B cell (primary cell): ENCODE results near the gene DUSP16. TPM values are rescaled to one million over a fixed set of nuclear protein-coding genes. Genes with fewer than 3 reads are reported as not detected.
A peak's percentile ranks its signal among the peaks of the same experiment; 100 is the strongest.
"Not testable (repeated sequence)": the region's sequence is repeated elsewhere in the genome, so short reads cannot be mapped to it uniquely, and the experiment has no call there.

Experiments
- ATAC-seq: fragments of 200-7000 bp; cut with Tn5 transposase; one replicate; pipeline ENCODE4 v1.10.0; 2021; ENCODE audit warnings: low read depth, mild to moderate bottlenecking, moderate number of reproducible peaks, moderate library complexity
- CTCF ChIA-PET: fragments of 350-600 bp; sonication (Branson Sonifier 250); formaldehyde crosslinking; loops from one replicate; lab custom pipeline; 2021; ENCODE audit warnings: antibody characterized with exemption, inconsistent platforms; lab: Charles Lee
- POLR2A ChIA-PET: fragments of 350-600 bp; sonication (Branson Sonifier 250); formaldehyde crosslinking; loops from one replicate; lab custom pipeline; 2021; ENCODE audit warnings: antibody characterized with exemption; lab: Charles Lee
- DNase-seq: peaks from one replicate; pipeline ENCODE4 v3.0.0; 2013
- H2AFZ ChIP-seq: 2 replicates; pipeline ENCODE4 v1.6.1; 2012; ENCODE audit warnings: mild to moderate bottlenecking, low read depth, low read length; ENCODE audit not compliant: insufficient read depth, poor library complexity, severe bottlenecking
- H3K27ac ChIP-seq, 2 donors: 1 replicate in 1 of 2; 2 replicates in 1 of 2; pipeline ENCODE4 v1.5.1; 2012 to 2013; ENCODE audit warnings: low read length in 2 of 2, mild to moderate bottlenecking in 2 of 2, moderate library complexity in 1 of 2
- H3K27me3 ChIP-seq, 4 experiments: fragments of 200-600 bp in 1 of 4; sonication (generic) in 1 of 4; replicated peaks in 1 of 4; 1 replicate in 2 of 4; 2 replicates in 2 of 4; pipeline versions ENCODE4 v1.6.1 to v1.7.0; 2013 to 2016; ENCODE audit warnings: low read length in 3 of 4, mild to moderate bottlenecking in 2 of 4, mixed read lengths in 1 of 4, moderate library complexity in 1 of 4; ENCODE audit not compliant: insufficient read depth in 4 of 4, control insufficient read depth in 3 of 4; ENCODE audit errors: control extremely low read depth in 1 of 4
- H3K36me3 ChIP-seq, 2 experiments: replicated peaks in 1 of 2; 1 replicate in 1 of 2; 2 replicates in 1 of 2; pipeline versions ENCODE4 v1.6.1 to v1.7.1; 2013; ENCODE audit warnings: low read length in 1 of 2; ENCODE audit not compliant: insufficient read depth in 2 of 2, control insufficient read depth in 1 of 2; ENCODE audit errors: control extremely low read depth in 1 of 2, extremely low read depth in 1 of 2
- H3K4me1 ChIP-seq, 2 donors: fragments of 200-600 bp in 1 of 2; sonication (generic) in 1 of 2; 1 replicate in 1 of 2; 2 replicates in 1 of 2; pipeline versions ENCODE4 v1.5.1 to v1.6.1; 2013 to 2017; ENCODE audit warnings: low read length in 2 of 2; ENCODE audit not compliant: control insufficient read depth in 2 of 2, insufficient read depth in 2 of 2
- H3K4me2 ChIP-seq: replicated peaks from 2 replicates; pipeline ENCODE3; 2012; ENCODE audit warnings: mild to moderate bottlenecking, low read depth, low read length; ENCODE audit not compliant: poor library complexity, severe bottlenecking
- H3K4me3 ChIP-seq, 5 experiments: fragments of 200-600 bp in 1 of 5; sonication (generic) in 1 of 5; 1 replicate in 3 of 5; 2 replicates in 2 of 5; pipeline versions ENCODE4 v1.5.1 to v1.7.0; 2011 to 2016; ENCODE audit warnings: low read length in 4 of 5, mild to moderate bottlenecking in 4 of 5, low read depth in 2 of 5, control low read depth in 1 of 5, moderate library complexity in 1 of 5; ENCODE audit not compliant: insufficient read depth in 1 of 5; ENCODE audit errors: control extremely low read depth in 1 of 5, extremely low read depth in 1 of 5
- H3K79me2 ChIP-seq: fragments of 200-600 bp; sonication (generic); one replicate; pipeline ENCODE4 v1.6.0; 2016; ENCODE audit warnings: low read length; ENCODE audit not compliant: control insufficient read depth, insufficient read depth
- H3K9ac ChIP-seq: fragments of 200-600 bp; sonication (generic); 2 replicates; pipeline ENCODE4 v1.6.1; 2017; ENCODE audit warnings: mild to moderate bottlenecking, low read length, moderate library complexity
- H3K9me3 ChIP-seq, 3 donors: one replicate each; pipeline versions ENCODE4 v1.6.1 to v1.7.1; 2013; ENCODE audit warnings: low read length in 2 of 3; ENCODE audit not compliant: control insufficient read depth in 2 of 3, insufficient read depth in 1 of 3; ENCODE audit errors: control extremely low read depth in 1 of 3
- H4K20me1 ChIP-seq: 2 replicates; pipeline ENCODE4 v1.6.0; 2012; ENCODE audit warnings: mild to moderate bottlenecking, low read length; ENCODE audit not compliant: insufficient read depth, control insufficient read depth, poor library complexity, severe bottlenecking
- H3K27ac Mint-ChIP-seq: one replicate; pipeline ENCODE4 v1.8.0; 2021; ENCODE audit warnings: mixed read lengths
- H3K27me3 Mint-ChIP-seq: one replicate; pipeline ENCODE4 v1.8.0; 2021; ENCODE audit warnings: mixed read lengths
- H3K4me1 Mint-ChIP-seq: one replicate; pipeline ENCODE4 v1.8.0; 2021; ENCODE audit warnings: mixed read lengths
- H3K4me3 Mint-ChIP-seq: one replicate; pipeline ENCODE4 v1.8.0; 2021; ENCODE audit warnings: mixed read lengths
- H3K9me3 Mint-ChIP-seq: one replicate; pipeline ENCODE4 v1.8.0; 2022; ENCODE audit warnings: mixed read lengths; ENCODE audit not compliant: insufficient read depth
- EZH2 ChIP-seq: IDR thresholded peaks from 2 replicates; pipeline ENCODE4 v1.6.1; 2012; ENCODE audit warnings: borderline replicate concordance, low read depth, mild to moderate bottlenecking, moderate library complexity, low read length; ENCODE audit not compliant: insufficient read depth, poor library complexity, severe bottlenecking
- WGBS: methylation state at CpG from one replicate; pipeline ENCODE4 v1.1.5; 2013; ENCODE audit warnings: missing lambda C conversion rate; ENCODE audit not compliant: insufficient coverage; 5-methylcytosine and 5-hydroxymethylcytosine counted together
- intact Hi-C: fragments of 100-400 bp; cut with micrococcal nuclease; formaldehyde crosslinking; loops from one replicate; pipeline ENCODE4 v1.10.0; 2022
- polyA plus RNA-seq: library from polyadenylated mRNA; depleted of rRNA; stranded (reverse); fragments of >200 nt; gene quantifications from 2 replicates; pipeline ENCODE4 v1.2.3, GENCODE V29; 2012
- total RNA-seq, 2 donors: library from RNA; stranded (reverse); fragments of 120-200 nt in 1 of 2; gene quantifications; 1 replicate in 1 of 2; 2 replicates in 1 of 2; pipeline versions ENCODE4 v1.2.3 to v1.2.4, GENCODE V29; 2013 to 2022
- TF ChIP-seq, protein P1 (sequence below): fragments of 200-600 bp; IDR thresholded peaks from one replicate; pipeline ENCODE4 v1.8.0; 2022; ENCODE audit warnings: antibody characterized with exemption, mild to moderate bottlenecking

DUSP16 gene
- total and polyA plus RNA-seq, 2 donors (not counting 1 experiment from before 2014, with no cell fraction given) = 0.37 to 5.6 TPM

DNA sequence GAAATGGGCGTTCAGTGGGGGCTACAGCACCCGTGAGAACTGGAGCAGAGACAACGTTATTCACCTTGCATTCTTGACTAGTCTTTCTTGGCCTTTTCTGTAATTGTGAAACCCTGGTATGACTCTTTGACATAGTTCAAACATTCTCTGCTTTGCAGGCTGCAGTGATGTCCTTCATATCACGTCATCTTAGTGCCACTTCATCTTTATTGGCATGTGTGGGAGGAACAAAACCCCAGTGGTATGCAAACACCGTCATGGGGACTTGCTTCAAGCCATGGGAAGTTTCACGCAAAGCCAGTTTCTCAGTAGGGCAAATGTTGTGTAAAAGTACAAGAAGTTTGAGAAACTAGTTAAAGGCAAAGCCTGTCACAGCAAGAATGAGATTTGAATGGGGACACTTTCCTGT is 20.2 kb upstream of the DUSP16 start:
- Histone ChIP-seq H3K27me3 (no peaks in the 10 kb centered on the region), H3K4me1 (peaks cover 0 to 9% of the 10 kb centered on the region in 2 donors), H4K20me1 (no peaks in the 10 kb centered on the region), H3K79me2 (no peaks in the 10 kb centered on the region), H3K4me2 (no peak overlapping the region), H2AFZ (peak overlapping the region; percentile 3), H3K4me3 (no peak overlapping the region), H3K9ac (no peak overlapping the region), H3K27ac (no peak overlapping the region), H3K9me3 (peaks cover 0 to 4% (median 4%) of the 10 kb centered on the region in 3 donors), H3K36me3 (no peaks in the 10 kb centered on the region)
- ChIA-PET CTCF (no interaction called here), POLR2A (no interaction called here)
- DNase-seq (peak; percentile 41), ATAC-seq (peak; percentile 39)
- Mint-ChIP-seq H3K27ac (no peak overlapping the region), H3K9me3 (peaks cover 2% of the 10 kb centered on the region), H3K4me1 (peaks cover 16% of the 10 kb centered on the region), H3K4me3 (no peak overlapping the region), H3K27me3 (peaks cover 7% of the 10 kb centered on the region)
- intact Hi-C loops = no loop called here
- no peak for TF ChIP-seq EZH2
- TF ChIP-seq, protein P1, sequence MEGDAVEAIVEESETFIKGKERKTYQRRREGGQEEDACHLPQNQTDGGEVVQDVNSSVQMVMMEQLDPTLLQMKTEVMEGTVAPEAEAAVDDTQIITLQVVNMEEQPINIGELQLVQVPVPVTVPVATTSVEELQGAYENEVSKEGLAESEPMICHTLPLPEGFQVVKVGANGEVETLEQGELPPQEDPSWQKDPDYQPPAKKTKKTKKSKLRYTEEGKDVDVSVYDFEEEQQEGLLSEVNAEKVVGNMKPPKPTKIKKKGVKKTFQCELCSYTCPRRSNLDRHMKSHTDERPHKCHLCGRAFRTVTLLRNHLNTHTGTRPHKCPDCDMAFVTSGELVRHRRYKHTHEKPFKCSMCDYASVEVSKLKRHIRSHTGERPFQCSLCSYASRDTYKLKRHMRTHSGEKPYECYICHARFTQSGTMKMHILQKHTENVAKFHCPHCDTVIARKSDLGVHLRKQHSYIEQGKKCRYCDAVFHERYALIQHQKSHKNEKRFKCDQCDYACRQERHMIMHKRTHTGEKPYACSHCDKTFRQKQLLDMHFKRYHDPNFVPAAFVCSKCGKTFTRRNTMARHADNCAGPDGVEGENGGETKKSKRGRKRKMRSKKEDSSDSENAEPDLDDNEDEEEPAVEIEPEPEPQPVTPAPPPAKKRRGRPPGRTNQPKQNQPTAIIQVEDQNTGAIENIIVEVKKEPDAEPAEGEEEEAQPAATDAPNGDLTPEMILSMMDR = no peak
- WGBS = 72% methylated on average over 4 of the region's 6 CpGs

DNA sequence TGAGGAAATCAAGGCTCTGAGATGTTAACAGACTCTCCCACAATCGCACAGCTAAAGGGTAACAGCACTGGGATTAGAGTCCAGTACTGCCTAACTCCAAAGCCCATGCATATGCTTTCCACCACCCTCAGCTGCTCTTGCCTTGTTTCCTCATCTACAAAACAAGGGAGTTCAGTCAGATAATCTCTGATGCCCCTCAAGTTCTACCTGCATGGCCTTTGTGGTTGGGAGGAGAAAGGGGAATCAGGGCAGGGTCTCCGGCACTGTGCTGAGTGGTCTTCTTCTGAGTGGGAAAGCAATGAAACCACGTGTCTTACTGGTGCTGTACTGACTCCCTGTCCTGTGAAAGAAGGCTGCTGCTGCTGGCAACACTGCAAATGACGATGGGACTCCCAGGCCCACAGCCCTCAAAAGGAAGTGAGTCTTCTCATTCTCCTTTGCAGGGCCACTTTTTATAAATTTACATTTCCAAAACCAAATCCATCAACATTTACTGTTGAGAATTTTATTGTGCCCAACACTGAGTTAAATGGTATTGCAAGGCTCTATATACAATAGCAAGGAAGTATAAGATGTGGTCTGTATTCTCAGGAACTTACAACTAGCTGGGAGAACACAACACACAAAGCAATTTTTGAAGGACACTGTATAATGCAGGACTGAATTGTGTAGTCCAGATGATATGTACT is 19.7 kb upstream of the DUSP16 start:
- Histone ChIP-seq H3K4me2 (no peak overlapping the region), H3K4me3 (no peak overlapping the region), H3K9ac (no peak overlapping the region), H3K9me3 (peaks cover 0 to 4% (median 4%) of the 10 kb centered on the region in 3 donors), H4K20me1 (no peaks in the 10 kb centered on the region), H3K27me3 (no peaks in the 10 kb centered on the region), H3K27ac (no peak overlapping the region), H2AFZ (peak overlapping the region; percentile 3), H3K4me1 (peaks cover 0 to 9% of the 10 kb centered on the region in 2 donors), H3K79me2 (no peaks in the 10 kb centered on the region), H3K36me3 (no peaks in the 10 kb centered on the region)
- H3K4me3 Mint-ChIP-seq = no peak overlapping the region
- H3K9me3 Mint-ChIP-seq = peaks cover 2% of the 10 kb centered on the region
- TF ChIP-seq, protein P1 = no peak
- no peak for TF ChIP-seq EZH2
- H3K4me1 Mint-ChIP-seq = peaks cover 16% of the 10 kb centered on the region
- DNase-seq (no peak), ATAC-seq (no peak)
- CTCF ChIA-PET = interaction anchor here (1.0 kb wide), 1 partner anchor 205 kb away, joined by 3 read pairs; no protein-coding TSS in a partner anchor
- POLR2A ChIA-PET = no interaction called here
- intact Hi-C loops = no loop called here
- H3K27ac Mint-ChIP-seq = peak overlapping the region; percentile 28
- H3K27me3 Mint-ChIP-seq = peaks cover 6% of the 10 kb centered on the region
- 83% methylated on average over 1 of the region's 4 CpGs for WGBS

DNA sequence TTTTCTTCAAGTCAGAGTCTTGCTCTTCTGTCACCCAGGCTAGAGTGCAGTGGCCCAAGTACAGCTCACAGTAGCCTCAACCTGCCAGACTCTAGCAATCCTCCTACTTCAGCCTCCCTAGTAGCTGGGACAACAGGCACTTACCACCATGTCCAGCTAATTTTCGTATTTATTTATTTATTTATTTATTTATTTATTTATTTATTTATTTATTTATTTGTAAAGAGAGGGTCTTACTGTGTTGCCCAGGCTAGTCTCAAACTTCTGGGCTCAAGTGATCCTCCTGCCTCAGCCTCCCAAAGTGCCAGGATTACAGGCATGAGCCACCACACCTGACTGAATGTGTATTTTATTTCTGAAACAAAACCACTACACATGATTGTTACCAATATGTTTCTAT is 18.1 kb upstream of the DUSP16 start:
- H3K27me3 Mint-ChIP-seq, H3K4me3 Mint-ChIP-seq, H3K4me3 ChIP-seq, H3K9ac ChIP-seq, H3K9me3 Mint-ChIP-seq, H3K4me1 ChIP-seq, H3K9me3 ChIP-seq, POLR2A ChIA-PET, CTCF ChIA-PET, intact Hi-C loops, H3K27ac Mint-ChIP-seq, H3K4me2 ChIP-seq, H4K20me1 ChIP-seq, H3K79me2 ChIP-seq, H3K27me3 ChIP-seq, H3K36me3 ChIP-seq, ATAC-seq, H3K27ac ChIP-seq, DNase-seq, H2AFZ ChIP-seq: not testable (repeated sequence)
- no CpG with 5 or more reads among the region's 1 CpG for WGBS
- peaks cover 16% of the 10 kb centered on the region for H3K4me1 Mint-ChIP-seq
